Left lung (tissue), 10 donors: ENCODE measurements around the gene PIF1. TPM values are rescaled to one million over a fixed set of nuclear protein-coding genes. Genes with fewer than 3 reads are reported as not detected.

Experiments
- ATAC-seq: fragments of 200-7000 bp; cut with Tn5 transposase; one replicate; pipeline ENCODE4 v1.9.1; 2020; ENCODE audit warnings: moderate library complexity
- DNase-seq, 4 donors: peaks; one replicate each; pipeline ENCODE4 v3.0.0-alpha.2; 2013 to 2020
- H3K27ac ChIP-seq, 2 donors: fragments of 200-600 bp; sonication (generic) in 1 of 2; one replicate each; pipeline versions ENCODE4 v1.5.0 to v1.8.0; 2020 to 2021
- H3K27me3 ChIP-seq, 2 donors: fragments of 200-600 bp; sonication (generic) in 1 of 2; one replicate each; pipeline versions ENCODE4 v1.5.0 to v1.8.0; 2020 to 2021
- H3K36me3 ChIP-seq, 2 donors: fragments of 200-600 bp; sonication (generic) in 1 of 2; one replicate each; pipeline versions ENCODE4 v1.5.0 to v1.8.0; 2020 to 2021
- H3K4me1 ChIP-seq, 2 donors: fragments of 200-600 bp; one replicate each; pipeline ENCODE4 v1.8.0; 2021
- H3K4me3 ChIP-seq, 2 donors: fragments of 200-600 bp; sonication (generic) in 1 of 2; one replicate each; pipeline versions ENCODE4 v1.5.0 to v1.8.0; 2020 to 2021; ENCODE audit warnings: mild to moderate bottlenecking in 1 of 2
- H3K9me3 ChIP-seq, 2 donors: fragments of 200-600 bp; sonication (generic) in 1 of 2; one replicate each; pipeline versions ENCODE4 v1.5.0 to v1.8.0; 2020 to 2021
- CTCF ChIP-seq, 2 donors: fragments of 200-600 bp; sonication (generic) in 1 of 2; IDR thresholded peaks; one replicate each; pipeline versions ENCODE4 v1.5.0 to v1.8.0; 2021; ENCODE audit warnings: antibody characterized with exemption in 2 of 2
- intact Hi-C, 2 donors: fragments of 100-400 bp; cut with DNase I; formaldehyde crosslinking; loops; one replicate each; pipeline versions ENCODE4 v1.11.2 to v1.14.2; 2022
- polyA plus RNA-seq, 6 donors: library from polyadenylated mRNA; unstranded; fragments of 120-200 nt; gene quantifications; one replicate each; pipeline ENCODE4 v1.2.1, GENCODE V29; 2013; ENCODE audit not compliant: insufficient read length in 6 of 6
- total RNA-seq, 2 donors: library from RNA; stranded (reverse); fragmentation: NEBNext Ultra II Directional; extraction: Animal tissue kit (Norgen Biotek cat#: 25700); gene quantifications; one replicate each; pipeline ENCODE4 v1.2.1, GENCODE V29; 2021
- donor health status: DM: no; HTN: yes; CAD: no.
- donor health status: DM: no; HTN: no; CAD: no.

Gene PIF1
- total and polyA plus RNA-seq, 8 donors = 1.6 to 17.7 (median 10.8) TPM

GRCh38 chr15:64847876-64848716 lies 22.6 kb upstream of the PIF1 start:
- no peaks in the 10 kb centered on the region for H3K9me3 ChIP-seq
- ATAC-seq (no peak), DNase-seq (no peak)
- no peaks in the 10 kb centered on the region for H3K27me3 ChIP-seq
- peaks cover 34 to 98% of the 10 kb centered on the region in 2 donors for H3K4me1 ChIP-seq
- H3K27ac ChIP-seq = peak overlapping the region in 1 of 2 donors; percentile 39
- H3K36me3 ChIP-seq = peaks cover 0 to 76% of the 10 kb centered on the region in 2 donors
- intact Hi-C loops = loop anchor here in 1 of 2 donors (10.0 kb wide), 1 partner anchor 47 kb away; no protein-coding TSS in a partner anchor
- TF ChIP-seq CTCF (IDR thresholded peaks at IDR 0.05) = no peak
- H3K4me3 ChIP-seq = peak overlapping the region in 1 of 2 donors; percentile 95

GRCh38 chr15:64847448-64847847 lies 22.0 kb upstream of the PIF1 start:
- no peak for TF ChIP-seq CTCF (IDR thresholded peaks at IDR 0.05)
- intact Hi-C loops = loop anchor here in 1 of 2 donors (10.0 kb wide), 1 partner anchor 47 kb away; no protein-coding TSS in a partner anchor
- no peaks in the 10 kb centered on the region for H3K9me3 ChIP-seq
- peaks cover 0 to 69% of the 10 kb centered on the region in 2 donors for H3K36me3 ChIP-seq
- H3K4me3 ChIP-seq = peak overlapping the region in 1 of 2 donors; percentile 95
- H3K4me1 ChIP-seq = peaks cover 34 to 91% of the 10 kb centered on the region in 2 donors
- no peaks in the 10 kb centered on the region for H3K27me3 ChIP-seq
- peak overlapping the region in 1 of 2 donors; percentile 39 for H3K27ac ChIP-seq
- DNase-seq (peak in 1 of 4 donors; percentile 10), ATAC-seq (no peak)

- peak overlapping the region in 1 of 2 donors; percentile 39 for H3K27ac ChIP-seq
- H3K4me3 ChIP-seq = peak overlapping the region in 1 of 2 donors; percentile 95
- H3K4me1 ChIP-seq = peaks cover 29 to 87% of the 10 kb centered on the region in 2 donors
- H3K9me3 ChIP-seq = no peaks in the 10 kb centered on the region
- no peak for TF ChIP-seq CTCF (IDR thresholded peaks at IDR 0.05)
- peaks cover 0 to 65% of the 10 kb centered on the region in 2 donors for H3K36me3 ChIP-seq
- DNase-seq (peak in 1 of 4 donors; percentile 9), ATAC-seq (no peak)
- intact Hi-C loops = loop anchor here in 1 of 2 donors (10.0 kb wide), 1 partner anchor 48 kb away; no protein-coding TSS in a partner anchor
- no peaks in the 10 kb centered on the region for H3K27me3 ChIP-seq
Observed at GRCh38 chr15:64847016-64847415, 21.6 kb upstream of the PIF1 start.

- DNase-seq (peak in 1 of 4 donors; percentile 38), ATAC-seq (no peak)
- intact Hi-C loops = loop anchor here in 1 of 2 donors (10.0 kb wide), 1 partner anchor 49 kb away; no protein-coding TSS in a partner anchor
- Histone ChIP-seq H3K4me3 (peak overlapping the region in 1 of 2 donors; percentile 95), H3K4me1 (peaks cover 21 to 79% of the 10 kb centered on the region in 2 donors), H3K27me3 (no peaks in the 10 kb centered on the region), H3K36me3 (peaks cover 0 to 55% of the 10 kb centered on the region in 2 donors), H3K9me3 (no peaks in the 10 kb centered on the region), H3K27ac (peak overlapping the region; percentile 90 to 98)
- no peak for TF ChIP-seq CTCF (IDR thresholded peaks at IDR 0.05)
Observed at GRCh38 chr15:64845831-64846595, 20.6 kb upstream of the PIF1 start.
